GM18519 (cell line): ENCODE measurements around the gene TYMS.

Source experiments
- ATAC-seq: cut with Tn5 transposase; IDR thresholded peaks from one replicate; pipeline ENCODE4 v1.9.1; 2021; ENCODE audit warnings: mild to moderate bottlenecking, moderate library complexity; ENCODE audit not compliant: unreplicated experiment, low FRiP score

The TYMS gene

GRCh38 chr18:644395-645004, 13.0 kb upstream of the TYMS start:
- ATAC-seq, result peak; percentile 37

- no peak for ATAC-seq
Measured at GRCh38 chr18:647304-647703, 10.1 kb upstream of the TYMS start.

- ATAC-seq, result no peak
Measured at GRCh38 chr18:649341-649740, 8.1 kb upstream of the TYMS start.

- peak; percentile 93 for ATAC-seq
Measured at GRCh38 chr18:650428-650858, 7.0 kb upstream of the TYMS start.

- ATAC-seq, result no peak
Measured at GRCh38 chr18:652131-652530, 5.3 kb upstream of the TYMS start.

DNA sequence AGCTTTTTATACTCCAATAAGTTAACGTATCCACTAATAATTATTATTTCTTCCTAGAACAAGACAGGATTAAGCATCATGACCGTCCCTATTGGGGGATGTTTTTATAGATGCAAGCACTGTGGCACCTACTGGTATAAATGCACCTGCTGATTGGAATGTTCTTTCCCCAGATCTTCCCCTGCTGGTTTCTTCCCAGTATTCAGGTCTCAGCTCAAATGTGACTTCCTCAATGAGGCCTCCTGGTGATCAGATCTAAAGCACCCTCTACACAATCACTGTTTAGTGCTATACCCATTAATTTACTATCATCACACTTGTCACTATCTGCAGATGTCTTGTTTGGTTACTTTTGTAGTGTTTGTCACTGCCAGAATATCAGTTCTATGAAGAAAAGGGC, 3.9 kb upstream of the TYMS start:
- ATAC-seq, result no peak

GRCh38 chr18:654601-655000, 2.9 kb upstream of the TYMS start:
- no peak for ATAC-seq

GRCh38 chr18:655445-655844, 2.0 kb upstream of the TYMS start:
- ATAC-seq, result no peak

DNA sequence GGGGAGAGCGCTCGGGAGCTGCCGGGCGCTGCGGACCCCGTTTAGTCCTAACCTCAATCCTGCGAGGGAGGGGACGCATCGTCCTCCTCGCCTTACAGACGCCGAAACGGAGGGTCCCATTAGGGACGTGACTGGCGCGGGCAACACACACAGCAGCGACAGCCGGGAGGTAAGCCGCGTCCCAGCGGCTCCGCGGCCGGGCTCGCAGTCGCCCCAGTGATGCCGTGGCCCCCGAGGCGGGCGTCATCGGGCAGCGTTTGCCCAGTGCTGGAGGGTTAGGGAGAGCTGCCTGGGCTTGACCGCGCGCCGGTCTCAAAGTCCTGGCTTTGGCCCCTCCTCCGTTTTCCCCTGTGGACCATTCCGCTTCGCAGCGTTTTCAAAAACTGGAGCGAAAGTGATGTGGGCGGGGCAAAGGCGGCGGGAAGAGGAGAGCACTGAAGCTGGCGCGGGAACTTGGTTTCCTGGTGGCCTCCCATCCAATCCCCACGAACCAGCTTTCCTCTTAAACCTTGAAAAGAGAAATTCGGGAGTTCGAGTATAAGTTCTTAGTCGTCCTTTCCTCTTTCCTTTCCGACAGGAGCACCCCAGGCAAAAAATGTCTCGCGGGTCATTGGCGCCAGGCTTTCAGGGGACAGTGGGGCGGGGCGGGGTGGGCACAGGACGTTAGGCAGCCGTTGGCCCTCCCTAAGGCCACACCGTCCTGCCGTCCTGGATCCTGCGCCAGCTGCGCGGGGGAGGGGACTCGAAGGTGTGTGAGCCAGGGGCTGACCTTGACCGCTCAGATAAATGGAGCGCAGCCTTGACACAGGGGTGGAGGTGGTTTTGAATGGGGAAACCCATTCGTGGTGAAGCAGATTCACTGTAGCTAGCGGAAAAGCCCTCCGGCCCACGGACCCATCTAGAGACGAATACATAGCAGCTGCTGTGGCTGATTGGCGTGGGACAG, 821 bp downstream of the TYMS start:
- peak; percentile 48 for ATAC-seq

- no peak for ATAC-seq
Measured at GRCh38 chr18:658947-659533, 1.6 kb downstream of the TYMS start.

DNA sequence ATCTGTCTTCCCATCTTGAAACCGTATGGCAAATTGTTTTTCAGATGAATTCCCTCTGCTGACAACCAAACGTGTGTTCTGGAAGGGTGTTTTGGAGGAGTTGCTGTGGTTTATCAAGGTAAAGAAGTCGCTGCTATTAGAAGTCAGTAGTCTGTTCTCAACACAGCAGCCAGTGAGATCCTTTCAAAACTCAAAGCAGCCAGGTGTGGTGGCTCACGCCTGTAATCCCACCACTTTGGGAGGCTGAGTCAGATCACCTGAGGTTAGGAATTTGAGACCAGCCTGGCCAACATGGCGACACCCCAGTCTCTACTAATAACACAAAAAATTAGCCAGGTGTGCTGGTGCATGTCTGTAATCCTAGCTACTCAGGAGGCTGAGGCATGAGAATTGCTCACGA, 2.1 kb downstream of the TYMS start:
- ATAC-seq, result no peak

- no peak for ATAC-seq
Measured at GRCh38 chr18:662197-662596, 4.7 kb downstream of the TYMS start.

DNA sequence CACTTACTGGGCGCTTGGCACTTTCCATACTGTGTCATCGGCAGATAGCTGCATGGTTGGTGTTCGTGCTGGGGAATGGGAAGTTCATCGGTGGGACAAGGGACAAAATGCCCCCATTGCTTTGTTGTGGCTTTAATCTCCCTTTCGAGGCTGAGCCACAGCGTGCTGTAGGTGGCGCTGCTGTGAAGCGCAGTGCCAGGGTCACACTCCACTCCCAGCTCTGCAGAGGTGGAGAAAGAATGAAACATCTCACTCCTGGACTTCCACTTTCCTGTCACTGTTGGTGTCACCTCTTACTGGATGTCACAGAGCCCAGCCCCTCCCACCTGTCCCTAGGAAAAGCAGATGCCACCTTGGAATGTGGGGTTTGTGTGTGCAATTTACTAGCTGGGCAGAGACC, 8.7 kb downstream of the TYMS start:
- ATAC-seq, result no peak

GRCh38 chr18:666628-667027, 9.2 kb downstream of the TYMS start:
- ATAC-seq, result no peak

GRCh38 chr18:668260-668659, 10.8 kb downstream of the TYMS start:
- no peak for ATAC-seq

GRCh38 chr18:669077-669476, 11.6 kb downstream of the TYMS start:
- no peak for ATAC-seq

- no peak for ATAC-seq
Measured at GRCh38 chr18:670522-670921, 13.1 kb downstream of the TYMS start.

GRCh38 chr18:671405-671804, 14.0 kb downstream of the TYMS start:
- no peak for ATAC-seq

GRCh38 chr18:673317-673716, 15.9 kb downstream of the TYMS start:
- ATAC-seq, result no peak

DNA sequence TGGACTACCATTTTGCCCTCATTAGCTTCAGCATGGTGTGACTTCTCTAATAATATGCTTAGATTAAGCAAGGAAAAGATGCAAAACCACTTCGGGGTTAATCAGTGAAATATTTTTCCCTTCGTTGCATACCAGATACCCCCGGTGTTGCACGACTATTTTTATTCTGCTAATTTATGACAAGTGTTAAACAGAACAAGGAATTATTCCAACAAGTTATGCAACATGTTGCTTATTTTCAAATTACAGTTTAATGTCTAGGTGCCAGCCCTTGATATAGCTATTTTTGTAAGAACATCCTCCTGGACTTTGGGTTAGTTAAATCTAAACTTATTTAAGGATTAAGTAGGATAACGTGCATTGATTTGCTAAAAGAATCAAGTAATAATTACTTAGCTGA, 16.3 kb downstream of the TYMS start:
- ATAC-seq, result no peak

GRCh38 chr18:675307-675706, 17.9 kb downstream of the TYMS start:
- no peak for ATAC-seq

DNA sequence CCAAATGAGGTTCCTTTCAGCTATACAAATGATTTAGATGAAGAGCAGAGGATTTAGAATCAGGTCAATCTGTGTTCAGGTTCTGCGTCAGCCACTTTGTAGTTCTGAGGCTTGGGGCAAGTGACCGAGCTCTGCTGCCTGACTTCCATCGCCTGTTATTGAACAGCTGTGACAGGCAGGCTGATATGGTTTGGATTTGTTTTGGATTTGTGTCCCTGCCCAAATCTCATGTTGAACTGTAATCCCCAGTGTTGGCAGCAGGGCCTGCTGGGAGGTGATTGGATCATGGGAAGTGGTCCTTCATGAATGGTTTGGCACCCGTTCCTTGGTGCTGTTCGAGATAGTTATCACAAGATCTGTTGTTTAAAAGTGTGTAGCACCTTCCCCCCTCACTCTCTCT, 18.6 kb downstream of the TYMS start:
- no peak for ATAC-seq
